CD4-positive, alpha-beta memory T cell (primary cell): ENCODE measurements around the gene MDP1. TPM values are rescaled to one million over a fixed set of nuclear protein-coding genes. Genes with fewer than 3 reads are reported as not detected.

Experiments used
- CTCF ChIA-PET: fragments of 350-600 bp; sonication (Branson Sonifier 250); formaldehyde crosslinking; loops from one replicate; lab custom pipeline; 2021; ENCODE audit warnings: inconsistent platforms; ENCODE audit not compliant: partially characterized antibody; lab: Charles Lee
- POLR2A ChIA-PET: fragments of 350-600 bp; sonication (Branson Sonifier 250); formaldehyde crosslinking; loops from one replicate; lab custom pipeline; 2021; ENCODE audit not compliant: partially characterized antibody; lab: Charles Lee
- DNase-seq, 5 donors: peaks; one replicate each; pipeline versions ENCODE4 v3.0.0 to v3.0.0-alpha.2; 2020 to 2022; ENCODE audit warnings: mixed read lengths in 1 of 5
- H3K27ac ChIP-seq: one replicate; pipeline ENCODE4 v1.7.0; 2013; ENCODE audit warnings: low read depth, low read length
- H3K27me3 ChIP-seq: 2 replicates; pipeline ENCODE4 v1.7.0; 2013; ENCODE audit warnings: mild to moderate bottlenecking, low read length, moderate library complexity; ENCODE audit not compliant: insufficient read depth
- H3K36me3 ChIP-seq: 2 replicates; pipeline ENCODE4 v1.7.0; 2013; ENCODE audit warnings: mild to moderate bottlenecking, low read length, moderate library complexity; ENCODE audit not compliant: insufficient read depth
- H3K4me1 ChIP-seq: 2 replicates; pipeline ENCODE4 v1.7.0; 2013; ENCODE audit warnings: mild to moderate bottlenecking, low read length, moderate library complexity; ENCODE audit not compliant: insufficient read depth
- H3K4me3 ChIP-seq, 2 donors: one replicate each; pipeline ENCODE4 v1.7.0; 2013; ENCODE audit warnings: low read length in 2 of 2, mild to moderate bottlenecking in 1 of 2
- H3K9me3 ChIP-seq, 2 donors: one replicate each; pipeline ENCODE4 v1.7.0; 2013; ENCODE audit warnings: low read length in 2 of 2, control low read depth in 1 of 2; ENCODE audit not compliant: control insufficient read depth in 1 of 2
- H3K27ac Mint-ChIP-seq, 7 donors: one replicate each; pipeline ENCODE4 v1.8.0; 2020 to 2021; ENCODE audit warnings: mixed read lengths in 7 of 7, mild to moderate bottlenecking in 6 of 7, inconsistent platforms in 3 of 7, moderate library complexity in 3 of 7
- H3K27me3 Mint-ChIP-seq, 2 donors: one replicate each; pipeline ENCODE4 v1.8.0; 2020 to 2021; ENCODE audit warnings: mixed read lengths in 2 of 2
- H3K36me3 Mint-ChIP-seq, 2 donors: one replicate each; pipeline ENCODE4 v1.8.0; 2020 to 2021; ENCODE audit warnings: mixed read lengths in 2 of 2, inconsistent platforms in 1 of 2, mild to moderate bottlenecking in 1 of 2
- H3K4me1 Mint-ChIP-seq, 4 donors: one replicate each; pipeline ENCODE4 v1.8.0; 2020 to 2021; ENCODE audit warnings: mixed read lengths in 4 of 4, mild to moderate bottlenecking in 1 of 4
- H3K4me3 Mint-ChIP-seq, 8 donors: one replicate each; pipeline ENCODE4 v1.8.0; 2020 to 2021; ENCODE audit warnings: mixed read lengths in 8 of 8, mild to moderate bottlenecking in 7 of 8, moderate library complexity in 6 of 8, inconsistent platforms in 3 of 8
- H3K9me3 Mint-ChIP-seq, 8 donors: one replicate each; pipeline ENCODE4 v1.8.0; 2020 to 2021; ENCODE audit warnings: mixed read lengths in 8 of 8, mild to moderate bottlenecking in 5 of 8, inconsistent platforms in 3 of 8, moderate library complexity in 1 of 8
- intact Hi-C: fragments of 100-400 bp; cut with micrococcal nuclease; formaldehyde crosslinking; loops from one replicate; pipeline ENCODE4 v1.15.1; 2023
- polyA plus RNA-seq, 2 donors: library from polyadenylated mRNA; unstranded; fragments of 300-500 nt; fragmentation: Illumina TruSeq; gene quantifications; one replicate each; pipeline ENCODE4 v1.2.3, GENCODE V29; 2021
- total RNA-seq, 2 experiments: library from RNA; stranded (reverse); gene quantifications; one replicate each; pipeline ENCODE4 v1.2.3, GENCODE V29; 2021

Gene MDP1
- total and polyA plus RNA-seq, 4 experiments from 2014 or later = 12.5 to 28.1 (median 21.3) TPM

- Mint-ChIP-seq H3K27me3 (no peaks in the 10 kb centered on the region), H3K9me3 (no peaks in the 10 kb centered on the region), H3K27ac (peak overlapping the region in 1 of 7 donors; percentile 41), H3K4me1 (peaks cover 2 to 8% (median 6%) of the 10 kb centered on the region in 4 donors), H3K4me3 (no peak overlapping the region), H3K36me3 (peaks cover 19 to 68% of the 10 kb centered on the region in 2 donors)
- no peaks in the 10 kb centered on the region for H3K27me3 ChIP-seq
- H3K4me3 ChIP-seq = no peak overlapping the region
- ChIA-PET CTCF (interaction anchor here (1.2 to 1.5 kb wide), 4 partner anchors 19 to 153 kb away, joined by 3 to 6 read pairs (median 4); partner anchors contain the start of genes IRF9 and TINF2), POLR2A (interaction anchor here (0.8 to 1.4 kb wide), 2 partner anchors 19 to 99 kb away, joined by 3 read pairs; partner anchors contain the start of gene IRF9)
- no peaks in the 10 kb centered on the region for H3K9me3 ChIP-seq
- no peak for DNase-seq
- H3K4me1 ChIP-seq = no peaks in the 10 kb centered on the region
- H3K36me3 ChIP-seq = peaks cover 51% of the 10 kb centered on the region
- intact Hi-C loops = no loop called here
- H3K27ac ChIP-seq = no peak overlapping the region
Observed at GRCh38 chr14:24179961-24180796, 35.7 kb downstream of the MDP1 start.

GRCh38 chr14:24179294-24179960 lies 36.4 kb downstream of the MDP1 start:
- peaks cover 44% of the 10 kb centered on the region for H3K36me3 ChIP-seq
- CTCF ChIA-PET = interaction anchor here (0.5 to 1.5 kb wide), 4 partner anchors 8 to 71 kb away, joined by 3 to 6 read pairs (median 4); partner anchors contain the start of genes IRF9 and TINF2
- H3K4me3 ChIP-seq = no peak overlapping the region
- Mint-ChIP-seq H3K9me3 (no peaks in the 10 kb centered on the region), H3K36me3 (peaks cover 19 to 74% of the 10 kb centered on the region in 2 donors), H3K4me3 (peak overlapping the region in 1 of 8 donors; percentile 8), H3K4me1 (peaks cover 8 to 16% (median 12%) of the 10 kb centered on the region in 4 donors), H3K27me3 (no peaks in the 10 kb centered on the region), H3K27ac (peak overlapping the region in 5 of 7 donors; percentile 29 to 91 (median 49))
- POLR2A ChIA-PET = interaction anchor here (0.8 to 2.3 kb wide), 6 partner anchors 9 to 33 kb away, joined by 3 to 5 read pairs (median 3); partner anchors contain the start of genes IPO4, IRF9 and TM9SF1
- H3K27me3 ChIP-seq = no peaks in the 10 kb centered on the region
- H3K4me1 ChIP-seq = no peaks in the 10 kb centered on the region
- intact Hi-C loops = no loop called here
- no peak overlapping the region for H3K27ac ChIP-seq
- no peak for DNase-seq
- H3K9me3 ChIP-seq = no peaks in the 10 kb centered on the region

- intact Hi-C loops = no loop called here
- H3K4me3 Mint-ChIP-seq = no peak overlapping the region
- H3K36me3 Mint-ChIP-seq = peaks cover 19 to 76% of the 10 kb centered on the region in 2 donors
- Histone ChIP-seq H3K27me3 (no peaks in the 10 kb centered on the region), H3K27ac (no peak overlapping the region), H3K4me1 (no peaks in the 10 kb centered on the region), H3K4me3 (no peak overlapping the region), H3K9me3 (no peaks in the 10 kb centered on the region), H3K36me3 (peaks cover 39% of the 10 kb centered on the region)
- ChIA-PET CTCF (interaction anchor here (0.5 to 1.2 kb wide), 2 partner anchors 7 to 64 kb away, joined by 4 to 6 read pairs; partner anchors contain the start of gene TINF2), POLR2A (interaction anchor here (0.8 to 2.3 kb wide), 5 partner anchors 10 to 34 kb away, joined by 3 to 5 read pairs (median 3); partner anchors contain the start of genes IPO4 and TM9SF1)
- no peaks in the 10 kb centered on the region for H3K27me3 Mint-ChIP-seq
- peaks cover 10 to 18% (median 13%) of the 10 kb centered on the region in 4 donors for H3K4me1 Mint-ChIP-seq
- H3K27ac Mint-ChIP-seq = peak overlapping the region in 4 of 7 donors; percentile 49 to 91 (median 62)
- no peak for DNase-seq
- no peaks in the 10 kb centered on the region for H3K9me3 Mint-ChIP-seq
Observed at GRCh38 chr14:24178399-24179178, 37.3 kb downstream of the MDP1 start.

GRCh38 chr14:24177891-24178290 lies 38.0 kb downstream of the MDP1 start:
- H3K27me3 ChIP-seq = no peaks in the 10 kb centered on the region
- peaks cover 37% of the 10 kb centered on the region for H3K36me3 ChIP-seq
- Mint-ChIP-seq H3K9me3 (no peaks in the 10 kb centered on the region), H3K27ac (peak overlapping the region in 3 of 7 donors; percentile 52 to 81 (median 64)), H3K36me3 (peaks cover 19 to 75% of the 10 kb centered on the region in 2 donors), H3K4me1 (peaks cover 11 to 25% (median 13%) of the 10 kb centered on the region in 4 donors), H3K27me3 (no peaks in the 10 kb centered on the region), H3K4me3 (no peak overlapping the region)
- no peaks in the 10 kb centered on the region for H3K4me1 ChIP-seq
- H3K27ac ChIP-seq = no peak overlapping the region
- ChIA-PET POLR2A (interaction anchor here (1.2 to 2.3 kb wide), 2 partner anchors 13 to 35 kb away, joined by 3 to 5 read pairs; no protein-coding TSS in a partner anchor), CTCF (no interaction called here)
- no peaks in the 10 kb centered on the region for H3K9me3 ChIP-seq
- DNase-seq = no peak
- intact Hi-C loops = no loop called here
- H3K4me3 ChIP-seq = no peak overlapping the region

- H3K36me3 ChIP-seq = peaks cover 35% of the 10 kb centered on the region
- Mint-ChIP-seq H3K4me3 (no peak overlapping the region), H3K27ac (peak overlapping the region in 6 of 7 donors; percentile 8 to 81 (median 58)), H3K27me3 (no peaks in the 10 kb centered on the region), H3K4me1 (peaks cover 11 to 31% (median 14%) of the 10 kb centered on the region in 4 donors), H3K9me3 (no peaks in the 10 kb centered on the region), H3K36me3 (peaks cover 15 to 71% of the 10 kb centered on the region in 2 donors)
- no peak for DNase-seq
- ChIA-PET CTCF (no interaction called here), POLR2A (interaction anchor here (0.7 to 2.3 kb wide), 2 partner anchors 10 to 13 kb away, joined by 3 to 5 read pairs; no protein-coding TSS in a partner anchor)
- no peaks in the 10 kb centered on the region for H3K9me3 ChIP-seq
- intact Hi-C loops = no loop called here
- H3K27me3 ChIP-seq = no peaks in the 10 kb centered on the region
- peaks cover 1% of the 10 kb centered on the region for H3K4me1 ChIP-seq
- H3K27ac ChIP-seq = no peak overlapping the region
- no peak overlapping the region for H3K4me3 ChIP-seq
Observed at GRCh38 chr14:24177041-24177825, 38.6 kb downstream of the MDP1 start.

GRCh38 chr14:24176599-24176998 lies 39.3 kb downstream of the MDP1 start:
- peaks cover 11 to 37% (median 16%) of the 10 kb centered on the region in 4 donors for H3K4me1 Mint-ChIP-seq
- intact Hi-C loops = no loop called here
- H3K27me3 Mint-ChIP-seq = no peaks in the 10 kb centered on the region
- H3K9me3 Mint-ChIP-seq = no peaks in the 10 kb centered on the region
- Histone ChIP-seq H3K27me3 (no peaks in the 10 kb centered on the region), H3K9me3 (no peaks in the 10 kb centered on the region), H3K4me3 (no peak overlapping the region), H3K36me3 (peaks cover 35% of the 10 kb centered on the region), H3K4me1 (peaks cover 5% of the 10 kb centered on the region), H3K27ac (no peak overlapping the region)
- no peak overlapping the region for H3K4me3 Mint-ChIP-seq
- H3K27ac Mint-ChIP-seq = peak overlapping the region in 1 of 7 donors; percentile 50
- peaks cover 15 to 69% of the 10 kb centered on the region in 2 donors for H3K36me3 Mint-ChIP-seq
- no peak for DNase-seq
- ChIA-PET POLR2A (interaction anchor here (2.3 kb wide), 1 partner anchor 15 kb away, joined by 10 read pairs; the partner anchor contains the start of gene IRF9), CTCF (no interaction called here)
